ENCODE results near the gene MUC5B.

Gene MUC5B

GRCh38 chr11:1280116-1281035, 57.5 kb downstream of the MUC5B start:
- DNase-seq = no peak

- DNase-seq = peak in 1 of 51 donors; percentile 48
These were observed 58.6 kb downstream of the MUC5B start for GRCh38 chr11:1281326-1281973.

DNA sequence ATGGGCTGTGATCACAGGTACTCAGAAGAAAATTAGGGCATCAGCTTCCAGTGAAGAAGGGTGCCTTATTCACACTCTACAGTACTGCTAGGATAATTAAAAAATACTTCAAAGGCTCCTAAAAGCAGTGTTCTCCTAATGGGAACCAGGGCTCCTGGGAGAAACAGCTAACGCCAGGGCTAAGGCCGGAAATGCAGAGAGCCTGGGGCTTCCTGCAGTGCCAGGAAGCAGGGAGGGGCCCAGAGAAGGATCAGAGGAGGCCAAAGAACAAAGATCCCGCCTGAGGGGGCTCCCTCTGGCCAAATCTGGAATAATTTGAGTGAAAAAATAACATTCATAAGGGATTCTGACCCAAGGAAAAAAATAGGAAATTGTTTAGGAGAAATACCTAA, 59.1 kb downstream of the MUC5B start:
- DNase-seq = no peak

DNA sequence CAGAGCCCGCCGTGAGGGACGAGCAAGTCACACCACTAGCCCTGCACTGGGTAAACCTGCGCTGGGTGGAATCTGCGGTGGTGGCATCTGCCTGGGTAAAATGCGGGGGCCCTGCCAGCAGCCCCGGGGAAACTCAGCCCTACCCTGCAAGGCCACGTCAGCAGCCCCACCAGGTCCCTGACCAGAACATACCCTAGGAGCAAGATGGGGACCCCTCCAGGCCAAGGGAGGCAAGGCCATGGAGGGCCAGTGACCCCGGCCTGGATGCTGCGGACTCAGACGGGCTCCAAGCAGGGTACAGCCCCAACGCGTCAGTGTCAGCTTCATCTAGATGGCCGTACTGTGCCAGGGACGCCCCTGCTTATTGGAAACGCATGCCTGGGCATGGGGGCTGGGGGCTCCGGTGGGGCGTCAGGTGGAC, 60.2 kb downstream of the MUC5B start:
- DNase-seq = no peak

- no peak for DNase-seq
These were observed 61.0 kb downstream of the MUC5B start for GRCh38 chr11:1283906-1284305.

GRCh38 chr11:1285316-1285744, 62.5 kb downstream of the MUC5B start:
- no peak for DNase-seq

GRCh38 chr11:1285876-1286275, 63.0 kb downstream of the MUC5B start:
- no peak for DNase-seq

DNA sequence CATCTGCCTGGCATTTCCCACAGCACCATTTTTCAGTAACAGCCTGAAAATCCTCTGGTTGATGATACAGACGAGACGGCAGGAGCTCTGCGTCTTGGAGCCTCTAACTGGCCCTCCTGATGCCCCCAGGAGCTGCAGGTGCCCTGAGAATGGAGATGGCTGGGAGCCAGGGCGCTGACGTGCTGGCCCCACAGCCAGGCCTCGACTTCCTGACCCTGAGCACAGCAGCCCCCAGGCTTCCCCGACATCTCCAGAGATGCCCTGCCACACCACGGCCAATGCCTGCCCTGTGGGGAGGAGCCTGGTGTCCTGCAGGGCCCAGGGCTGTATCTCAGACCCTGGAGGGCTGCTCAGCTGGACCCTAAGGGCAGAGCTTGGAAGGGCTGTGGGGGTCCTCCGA, 65.1 kb downstream of the MUC5B start:
- no peak for DNase-seq

DNA sequence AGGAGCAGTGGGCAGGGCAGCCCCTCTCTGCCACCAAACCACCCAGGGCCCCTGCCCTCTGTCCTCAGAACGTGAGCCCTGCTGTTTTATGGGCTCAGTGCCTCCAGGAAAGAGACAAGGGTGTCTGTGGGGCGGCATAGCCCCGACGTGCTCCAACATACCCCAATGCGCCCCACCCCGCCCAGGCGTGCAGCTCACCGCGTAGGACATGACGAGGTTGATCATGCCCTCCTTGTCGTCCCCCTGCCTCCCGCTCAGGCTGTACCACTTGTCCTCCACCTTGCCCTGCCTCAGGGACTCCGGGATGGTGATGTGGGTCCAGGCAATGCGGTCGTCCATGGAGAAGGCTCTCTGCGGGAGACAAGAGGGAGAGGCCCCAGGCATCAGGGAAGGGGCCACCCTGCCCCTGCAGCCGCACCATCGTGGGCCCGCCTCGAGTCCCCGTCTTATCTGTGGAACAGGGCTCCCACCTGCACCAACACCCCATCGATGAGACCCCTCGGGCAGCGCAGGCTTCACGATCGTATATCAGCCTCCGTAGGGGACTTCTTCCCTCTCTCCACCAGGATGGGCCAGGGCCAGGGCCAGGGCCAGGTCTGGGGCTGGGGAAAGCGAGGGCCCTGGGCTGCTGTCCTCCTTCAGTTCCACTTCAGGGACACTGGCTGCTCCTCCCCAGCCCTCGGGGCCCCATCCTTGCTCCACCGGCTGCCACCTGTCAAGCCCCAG, 65.7 kb downstream of the MUC5B start:
- no peak for DNase-seq

DNA sequence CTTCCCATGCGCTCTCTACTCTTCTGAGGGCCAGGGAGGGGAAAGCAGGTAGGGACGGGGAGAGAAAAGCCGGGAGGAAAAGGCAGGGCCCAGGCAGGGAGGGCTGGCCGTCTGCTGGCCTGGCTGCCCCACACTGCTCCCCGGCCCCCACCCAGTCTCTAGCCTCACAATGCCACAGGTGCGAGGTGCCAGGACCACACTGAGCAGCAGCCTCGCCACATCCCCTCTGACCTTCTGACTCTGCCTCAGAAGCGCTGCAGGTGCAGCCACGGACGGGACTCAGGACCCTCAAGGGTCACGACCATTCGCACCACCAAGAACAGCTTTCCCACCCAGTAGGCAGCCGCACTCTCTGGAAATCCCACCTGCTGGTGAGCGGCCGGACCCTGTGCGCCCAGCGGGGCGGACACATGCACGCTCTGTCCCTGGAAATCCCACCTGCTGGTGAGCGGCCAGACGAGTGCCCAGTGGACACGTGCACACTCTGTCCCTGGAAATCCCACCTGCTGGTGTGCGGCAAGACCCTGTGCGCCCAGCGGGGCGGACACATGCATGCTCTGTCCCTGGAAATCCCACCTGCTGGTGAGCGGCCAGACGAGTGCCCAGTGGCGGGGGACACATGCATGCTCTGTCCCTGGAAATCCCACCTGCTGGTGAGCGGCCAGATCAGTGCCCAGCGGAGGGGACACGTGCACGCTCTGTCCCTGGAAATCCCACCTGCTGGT, 66.5 kb downstream of the MUC5B start:
- no peak for DNase-seq

- DNase-seq = no peak
These were observed 67.5 kb downstream of the MUC5B start for GRCh38 chr11:1290052-1291040.

GRCh38 chr11:1291295-1292017, 68.6 kb downstream of the MUC5B start:
- DNase-seq = no peak

DNA sequence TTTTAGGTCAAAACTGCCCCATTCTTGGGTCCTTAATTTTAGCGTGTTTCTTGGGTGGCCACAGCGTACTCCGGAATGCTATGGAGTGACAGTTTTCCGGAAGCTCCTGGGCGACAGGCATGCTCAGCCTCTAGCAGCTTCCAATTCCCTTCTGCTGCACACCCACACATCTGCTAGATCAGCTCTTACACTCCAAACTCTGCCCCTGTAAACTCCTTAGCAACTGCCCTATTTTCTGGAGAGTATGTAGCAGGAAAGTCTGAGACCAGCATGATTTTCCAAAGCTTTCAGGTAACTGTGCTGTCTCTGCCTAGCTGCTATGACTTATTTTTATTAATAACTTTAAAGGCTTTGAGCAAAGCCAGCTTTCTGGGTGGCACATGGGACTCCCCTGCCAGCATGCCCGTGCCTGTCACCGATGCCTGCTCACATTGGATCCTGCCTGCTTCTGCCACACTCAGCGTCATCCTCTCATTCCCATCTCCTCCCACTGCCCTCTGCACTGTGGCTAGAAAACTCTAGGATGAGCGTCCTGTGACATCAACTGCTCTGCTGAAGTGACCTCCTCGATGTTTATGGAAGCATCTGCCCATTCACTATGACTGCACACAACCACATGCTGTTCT, 69.3 kb downstream of the MUC5B start:
- DNase-seq = no peak

DNA sequence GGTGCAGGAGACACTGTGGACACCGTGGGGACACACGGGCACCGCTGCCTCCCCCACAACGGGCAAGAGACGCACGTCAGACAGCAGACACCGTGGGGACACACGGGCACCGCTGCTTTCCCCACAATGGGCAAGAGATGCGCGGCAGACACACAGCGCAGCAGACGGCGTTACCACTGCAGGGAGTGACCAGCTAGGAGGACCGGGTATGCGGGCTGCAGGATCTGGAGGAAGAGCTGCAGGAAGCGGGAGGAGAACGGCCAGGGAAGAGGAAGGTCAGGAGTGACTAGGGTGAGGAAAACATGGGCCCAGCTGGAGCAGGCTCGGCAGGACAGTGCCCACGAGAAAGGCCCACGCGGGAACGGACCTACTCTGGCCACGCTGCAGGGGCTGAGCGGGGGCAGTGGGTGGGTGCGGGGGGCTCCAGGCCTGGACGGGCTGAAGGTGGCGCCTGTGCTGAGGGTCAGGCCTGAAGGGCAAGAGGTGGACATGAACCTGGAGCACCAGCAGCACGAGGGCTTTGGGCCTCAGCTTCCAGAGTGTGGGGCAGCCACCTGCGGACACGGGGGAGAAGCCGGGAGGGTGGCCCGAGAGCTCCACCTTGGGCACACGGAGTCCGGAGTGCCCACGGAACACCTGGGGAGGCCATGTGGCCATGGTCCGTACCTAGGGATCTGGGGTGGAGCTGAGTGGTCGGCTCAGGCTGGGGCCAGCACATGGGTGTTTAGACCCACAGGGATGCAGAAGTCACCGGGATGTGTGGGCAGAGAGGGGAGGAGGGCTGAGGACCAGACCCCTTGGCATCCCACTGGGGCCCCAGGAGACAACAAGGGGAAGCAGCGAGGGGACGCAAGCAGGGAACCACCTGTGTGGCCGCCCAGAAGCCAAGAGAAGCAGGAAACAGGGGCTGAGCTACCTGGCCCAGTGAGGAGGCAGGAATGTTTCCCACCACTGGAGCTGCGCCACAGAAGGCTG, 70.1 kb downstream of the MUC5B start:
- DNase-seq = no peak

- peak in 5 of 51 donors; percentile 24 to 38 (median 26) for DNase-seq
These were observed 70.8 kb downstream of the MUC5B start for GRCh38 chr11:1293619-1294015.

GRCh38 chr11:1295086-1295485, 72.2 kb downstream of the MUC5B start:
- no peak for DNase-seq

GRCh38 chr11:1295591-1295990, 72.7 kb downstream of the MUC5B start:
- no peak for DNase-seq

GRCh38 chr11:1296287-1296686, 73.4 kb downstream of the MUC5B start:
- DNase-seq = no peak
